ENCODE results near the gene CREM. TPM values are rescaled to one million over a fixed set of nuclear protein-coding genes. Genes with fewer than 3 reads are reported as not detected.
A peak's percentile ranks its signal among the peaks of the same experiment; 100 is the strongest.

The CREM gene
- total and polyA plus RNA-seq, 2 of the 4 experiments (the other 2 are of a cell fraction): 33.2 to 40.5 TPM

DNA sequence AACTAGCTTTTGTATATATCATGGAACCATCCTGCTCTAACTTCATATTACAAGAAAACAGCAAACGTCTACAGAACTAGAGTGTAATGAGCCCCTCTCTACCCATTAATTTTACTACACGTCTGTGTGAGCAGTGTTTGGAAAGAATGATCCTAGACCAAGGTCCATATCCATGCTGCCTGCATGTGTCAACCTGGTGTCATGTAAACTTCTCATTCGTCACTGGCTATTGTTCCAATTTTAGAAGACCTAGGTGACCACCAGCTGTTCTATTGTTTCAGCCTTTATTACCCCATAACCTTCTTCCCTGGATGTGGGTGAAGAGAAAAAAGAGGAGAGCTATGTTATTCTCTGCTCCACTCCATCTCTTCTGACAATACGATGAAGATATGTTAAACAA, 77.1 kb downstream of the CREM start:
- no peak for TF ChIP-seq FOS (IDR thresholded peaks at IDR 0.05; ENCODE audit: low read depth, low read length)
- TF ChIP-seq SMC3 (IDR thresholded peaks at IDR 0.05; ENCODE audit: low read depth, low read length): no peak
- TF ChIP-seq POLR2A (IDR thresholded peaks at IDR 0.05; ENCODE audit: low read depth, low read length): no peak
- no peak for TF ChIP-seq BHLHE40 (IDR thresholded peaks at IDR 0.05; ENCODE audit: low read depth, low read length)
- TF ChIP-seq MAFK (IDR thresholded peaks at IDR 0.05; ENCODE audit: low read depth, low read length): no peak
- TF ChIP-seq, protein P1, sequence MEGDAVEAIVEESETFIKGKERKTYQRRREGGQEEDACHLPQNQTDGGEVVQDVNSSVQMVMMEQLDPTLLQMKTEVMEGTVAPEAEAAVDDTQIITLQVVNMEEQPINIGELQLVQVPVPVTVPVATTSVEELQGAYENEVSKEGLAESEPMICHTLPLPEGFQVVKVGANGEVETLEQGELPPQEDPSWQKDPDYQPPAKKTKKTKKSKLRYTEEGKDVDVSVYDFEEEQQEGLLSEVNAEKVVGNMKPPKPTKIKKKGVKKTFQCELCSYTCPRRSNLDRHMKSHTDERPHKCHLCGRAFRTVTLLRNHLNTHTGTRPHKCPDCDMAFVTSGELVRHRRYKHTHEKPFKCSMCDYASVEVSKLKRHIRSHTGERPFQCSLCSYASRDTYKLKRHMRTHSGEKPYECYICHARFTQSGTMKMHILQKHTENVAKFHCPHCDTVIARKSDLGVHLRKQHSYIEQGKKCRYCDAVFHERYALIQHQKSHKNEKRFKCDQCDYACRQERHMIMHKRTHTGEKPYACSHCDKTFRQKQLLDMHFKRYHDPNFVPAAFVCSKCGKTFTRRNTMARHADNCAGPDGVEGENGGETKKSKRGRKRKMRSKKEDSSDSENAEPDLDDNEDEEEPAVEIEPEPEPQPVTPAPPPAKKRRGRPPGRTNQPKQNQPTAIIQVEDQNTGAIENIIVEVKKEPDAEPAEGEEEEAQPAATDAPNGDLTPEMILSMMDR (conservative IDR thresholded peaks at IDR 0.05; ENCODE audit: low read depth, low read length): no peak
- Histone ChIP-seq H3K79me1 (ENCODE audit: low read depth in 1 of 2, low read length in 2 of 2) (peaks cover 7 to 19% of the 10 kb centered on the region in 2 experiments; a peak in 3 of 4 replicates), H2BK5ac (ENCODE audit: low read depth, low read length, poor library complexity, severe bottlenecking) (no peak overlapping the region), H3K18ac (ENCODE audit: low read depth, low read length) (no peak overlapping the region), H3K9me1 (ENCODE audit: insufficient read depth, low read length) (peaks cover 3% of the 10 kb centered on the region; the same call in 1 of the 2 replicates), H3K27me3 (ENCODE audit: control insufficient read depth, insufficient read depth, low read length) (no peaks in the 10 kb centered on the region), H3K4me3 (ENCODE audit: insufficient read depth, low read depth, low read length) (no peak overlapping the region), H2AK9ac (replicated peaks; ENCODE audit: low read depth, low read length, poor library complexity) (no peak overlapping the region), H2AK5ac (ENCODE audit: low read depth, low read length) (no peak overlapping the region), H4K8ac (ENCODE audit: low read depth in 2 of 2, low read length in 2 of 2) (no peak overlapping the region), H3K4me2 (ENCODE audit: low read depth, low read length) (no peak overlapping the region), H3K4ac (ENCODE audit: low read depth, low read length) (no peak overlapping the region; the same call in 1 of the 2 replicates), H4K91ac (ENCODE audit: insufficient read depth, low read depth, low read length) (no peak overlapping the region), H3K36me3 (ENCODE audit: control insufficient read depth, insufficient read depth, low read length) (peaks cover 5% of the 10 kb centered on the region), H4K5ac (ENCODE audit: low read depth, low read length) (no peak overlapping the region), H3K9ac (ENCODE audit: low read depth, low read length) (no peak overlapping the region), H3K23ac (ENCODE audit: low read depth, low read length) (peak overlapping the region; percentile 33; the same call in 1 of the 2 replicates), H2BK15ac (ENCODE audit: low read depth, low read length) (no peak overlapping the region), H3K14ac (replicated peaks; ENCODE audit: low read depth, low read length) (0 out of 2 replicates have a peak overlapping the region, but pooled peaks have one; percentile 41), H3K9me3 (ENCODE audit: control insufficient read depth, insufficient read depth, low read length) (no peaks in the 10 kb centered on the region), H3K4me1 (ENCODE audit: control insufficient read depth, insufficient read depth, low read length) (no peaks in the 10 kb centered on the region), H2BK20ac (ENCODE audit: low read depth, low read length) (no peak overlapping the region), H3K27ac (ENCODE audit: insufficient read depth, low read length) (no peak overlapping the region), H3K56ac (ENCODE audit: extremely low read depth, insufficient read depth, low read length) (no peak overlapping the region), H4K20me1 (ENCODE audit: insufficient read depth, low read length) (no peaks in the 10 kb centered on the region), H2BK120ac (ENCODE audit: low read depth, low read length) (no peak overlapping the region), H2AFZ (replicated peaks; ENCODE audit: low read length, poor library complexity) (no peak overlapping the region)
- in situ Hi-C loops (cut with MboI; ENCODE audit: low sequenced_read_pairs) (no loop called here), dilution Hi-C loops (cut with HindIII; ENCODE audit: low sequenced_read_pairs, unreplicated experiment) (no loop called here), intact Hi-C loops (cut with micrococcal nuclease) (no loop called here)
- CTCF ChIA-PET: interaction anchor here (0.8 to 2.1 kb wide), 2 partner anchors 8 to 282 kb away, joined by 5 to 14 read pairs; no protein-coding TSS in a partner anchor
- POLR2A ChIA-PET (ENCODE audit: unreplicated experiment): interaction anchor here (0.6 kb wide), 1 partner anchor 29 kb away, joined by 8 read pairs; no protein-coding TSS in a partner anchor
- ATAC-seq (ENCODE audit: low read depth): no peak
- no CpG with 5 or more reads among the region's 4 CpGs for WGBS, 2 experiments (ENCODE audit: extremely low coverage in 2 of 2, insufficient read length in 1 of 2)
- no TSS peak for BruUV-seq (replicated peaks)
- DNase-seq: no peak

All from IMR-90 (cell line).